ENCODE data around the gene SEMA6C.

Gene SEMA6C

DNA sequence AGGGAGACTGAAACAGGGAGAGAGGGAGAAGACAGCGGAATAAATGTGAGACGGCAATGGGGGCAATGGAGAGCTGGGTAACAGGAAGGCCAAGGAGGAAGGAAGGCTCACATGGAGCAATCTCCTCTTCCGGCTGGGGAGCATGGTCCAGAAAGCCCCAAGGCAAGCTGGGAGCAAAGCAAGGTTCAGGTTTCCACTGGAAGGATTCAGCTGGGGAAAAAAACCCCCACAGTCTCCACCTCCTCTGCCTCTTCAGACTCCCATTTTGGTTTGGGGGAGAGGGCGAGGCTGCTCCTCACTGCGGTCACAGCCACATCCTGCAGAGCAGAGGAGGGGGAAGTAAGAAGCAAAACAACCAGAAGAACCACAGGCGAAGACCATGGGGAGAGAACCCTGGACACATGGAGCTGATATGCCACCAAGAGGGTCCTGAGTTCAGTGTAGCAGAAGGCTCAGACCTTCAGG lies 10.7 kb upstream of the SEMA6C start:
- no peak for DNase-seq

GRCh38 chr1:151156515-151156819 lies 10.0 kb upstream of the SEMA6C start, which contains the start of gene TNFAIP8L2:
Gene TNFAIP8L2, plus strand, starts transcription at chr1:151156649. Its CDS starts 2,049 bp downstream, at chr1:151158698.
- DNase-seq, result no peak

DNA sequence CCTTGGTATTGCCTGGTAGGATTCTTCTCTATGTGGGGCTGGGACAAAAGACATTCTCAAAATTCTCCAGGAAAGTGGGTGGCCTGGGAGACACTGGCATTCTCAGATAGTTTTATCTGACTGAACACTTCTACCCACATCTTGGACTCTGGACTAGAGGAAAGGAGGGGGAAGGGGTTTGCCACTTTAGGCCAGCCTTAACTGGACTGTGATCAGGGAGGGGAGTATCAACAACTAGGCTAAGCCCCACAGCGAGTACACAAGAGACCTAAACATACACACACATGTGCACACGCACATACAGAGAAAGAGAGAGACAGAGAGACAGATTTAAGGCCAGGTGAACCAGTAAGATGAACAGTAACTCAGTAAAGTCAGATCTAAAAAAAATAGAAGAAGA lies 1.2 kb upstream of the SEMA6C start:
- no peak for DNase-seq

DNA sequence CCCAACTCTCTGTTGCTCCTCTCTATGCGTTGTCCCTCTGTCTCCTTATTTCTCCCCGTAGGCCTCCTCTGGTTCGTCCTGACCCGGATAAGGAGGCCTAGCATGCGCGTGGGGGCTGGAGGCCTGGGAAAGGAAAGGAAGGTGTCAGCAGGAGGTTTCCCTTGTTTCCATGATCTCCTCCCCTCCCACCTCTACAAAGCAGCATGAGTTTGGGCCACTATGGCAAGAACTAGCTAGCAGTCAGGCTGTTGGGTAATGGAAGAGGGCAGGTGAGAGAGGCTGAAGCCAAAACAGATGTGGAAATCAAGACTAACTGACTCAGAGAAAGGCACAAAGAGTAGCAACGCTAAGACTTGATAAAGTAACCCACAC lies 687 bp upstream of the SEMA6C start:
- no peak for DNase-seq

DNA sequence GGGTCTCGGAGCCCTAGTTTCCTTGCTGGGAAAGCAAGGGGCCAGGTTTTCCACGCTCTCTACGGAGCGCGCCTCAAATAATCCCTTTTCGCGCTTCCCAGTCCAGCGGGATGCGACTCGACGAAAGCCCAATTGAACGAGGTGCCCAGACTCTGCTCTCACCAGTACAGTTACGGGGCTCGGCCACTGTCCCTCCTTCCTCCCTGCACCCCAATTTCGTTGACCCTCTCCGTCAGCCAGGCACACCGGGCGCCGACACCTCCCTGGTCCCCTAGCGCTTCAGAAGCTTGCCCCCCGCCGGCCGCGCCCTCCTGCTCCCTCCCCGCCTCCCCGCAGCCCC lies 389 bp downstream of the SEMA6C start:
- peak; percentile 42 for DNase-seq

DNA sequence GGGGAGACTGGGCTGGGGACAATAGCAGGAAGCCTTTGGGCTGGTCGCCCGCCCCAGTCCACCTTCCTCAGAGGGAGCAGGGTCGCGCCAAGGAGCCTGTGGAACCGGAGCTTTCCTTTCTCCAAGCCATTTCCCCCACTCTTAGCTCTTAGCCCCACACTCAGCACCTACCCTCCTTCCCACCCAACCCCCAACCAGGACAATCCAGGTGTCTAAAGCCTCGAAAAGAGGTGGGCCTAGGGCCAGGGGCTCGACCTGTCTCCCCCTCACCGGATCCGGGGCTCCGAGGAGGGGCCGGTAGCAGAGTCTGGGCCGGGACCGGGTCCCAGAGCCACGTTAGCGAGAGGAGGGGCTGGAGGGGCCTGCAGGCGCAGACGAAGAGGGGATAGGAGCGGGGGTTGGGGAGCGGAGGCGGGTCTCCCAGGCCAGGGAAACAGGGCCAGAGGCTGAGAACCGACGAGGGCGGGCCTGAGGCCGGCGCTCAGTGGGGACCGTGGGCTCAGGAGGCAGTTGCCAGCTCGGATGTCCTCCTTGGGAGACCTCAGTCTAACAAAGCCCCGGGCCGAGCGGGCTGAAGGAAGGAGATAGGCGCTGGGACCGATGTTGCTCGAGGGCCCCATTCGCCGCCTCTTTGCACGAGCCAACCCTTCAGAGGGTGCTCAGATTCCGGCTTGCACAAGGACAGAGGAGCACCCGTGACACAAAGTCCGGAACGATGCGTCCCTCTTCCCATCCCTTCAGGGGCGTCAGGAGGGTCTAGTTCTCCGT lies 943 bp downstream of the SEMA6C start:
- DNase-seq, result no peak

DNA sequence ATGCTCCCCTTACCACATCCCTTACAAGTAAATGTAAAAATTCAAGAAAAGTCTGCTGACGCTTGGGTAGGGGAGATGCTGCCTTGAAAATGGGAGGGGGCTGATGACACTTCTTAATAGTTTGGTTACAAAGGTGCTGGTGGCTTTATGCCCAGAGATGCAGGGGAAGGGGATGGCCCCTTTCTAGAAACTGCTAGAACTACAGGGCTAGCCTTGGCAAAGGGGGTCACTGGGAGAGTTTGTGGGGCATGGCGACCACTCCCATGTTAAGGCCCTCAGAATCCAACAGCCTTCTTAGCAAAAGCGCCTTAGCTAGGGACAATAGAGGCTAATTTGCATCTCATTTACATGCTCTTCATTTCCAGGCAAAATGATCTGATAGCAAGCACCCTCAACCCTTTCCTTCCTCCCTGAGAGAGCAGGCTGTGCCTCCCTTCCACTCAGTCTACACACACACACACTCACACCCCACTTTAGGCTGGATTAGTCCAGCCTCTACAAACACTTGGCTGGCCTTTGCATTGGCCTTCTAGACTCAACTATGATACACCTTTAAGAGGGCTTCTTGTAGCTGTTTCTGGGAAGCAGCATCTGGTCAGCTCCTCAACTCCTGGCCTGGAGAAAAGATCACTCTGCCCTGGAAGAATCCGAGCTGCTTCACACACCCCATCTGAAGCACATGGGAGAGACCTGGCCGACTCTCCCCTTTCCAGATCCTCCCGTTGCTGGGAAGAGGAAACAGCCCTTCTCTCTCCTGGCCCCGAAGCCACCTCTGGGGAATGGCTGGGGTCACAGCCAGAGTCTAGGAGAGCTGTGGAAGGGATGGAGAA lies 1.7 kb downstream of the SEMA6C start:
- DNase-seq, result no peak

DNA sequence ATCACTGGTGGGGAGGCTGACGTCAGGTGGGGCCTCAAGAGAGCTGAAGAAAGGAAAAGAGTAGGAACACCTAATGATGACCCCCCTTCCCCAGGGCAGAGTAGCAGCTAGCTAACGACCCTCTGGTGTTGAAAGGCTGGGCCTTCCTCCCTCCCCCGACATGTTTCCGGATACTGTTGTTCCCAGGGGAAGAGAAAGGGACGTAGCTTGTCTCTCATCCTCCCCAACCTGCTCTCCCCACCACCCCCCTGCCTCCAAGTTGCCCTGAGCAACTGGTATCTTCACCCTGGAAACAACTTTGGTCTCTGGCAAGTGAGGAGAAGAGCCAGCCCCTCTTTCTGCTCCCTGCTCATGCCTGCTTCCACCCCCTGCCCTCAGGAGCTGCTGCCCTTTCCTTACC lies 2.4 kb downstream of the SEMA6C start:
- DNase-seq, result no peak

DNA sequence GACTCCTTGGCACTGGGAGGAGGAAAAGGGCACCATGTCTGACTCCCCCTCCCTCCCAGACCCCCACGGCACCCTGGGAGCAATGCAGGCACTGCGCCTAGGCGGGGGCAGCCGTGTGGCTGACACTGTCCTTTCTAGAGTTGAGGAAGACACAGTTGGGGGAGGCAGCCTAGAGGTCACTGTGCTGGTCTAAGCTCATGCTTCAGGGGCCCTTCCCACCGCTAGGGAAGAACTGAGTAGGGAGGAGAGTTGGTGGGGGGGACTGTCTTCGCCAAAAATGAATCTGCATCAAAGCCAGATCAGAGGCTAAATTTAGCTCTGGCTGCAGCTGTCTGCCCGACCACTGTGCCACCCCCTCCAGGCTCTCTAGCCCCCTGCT lies 3.4 kb downstream of the SEMA6C start:
- no peak for DNase-seq

DNA sequence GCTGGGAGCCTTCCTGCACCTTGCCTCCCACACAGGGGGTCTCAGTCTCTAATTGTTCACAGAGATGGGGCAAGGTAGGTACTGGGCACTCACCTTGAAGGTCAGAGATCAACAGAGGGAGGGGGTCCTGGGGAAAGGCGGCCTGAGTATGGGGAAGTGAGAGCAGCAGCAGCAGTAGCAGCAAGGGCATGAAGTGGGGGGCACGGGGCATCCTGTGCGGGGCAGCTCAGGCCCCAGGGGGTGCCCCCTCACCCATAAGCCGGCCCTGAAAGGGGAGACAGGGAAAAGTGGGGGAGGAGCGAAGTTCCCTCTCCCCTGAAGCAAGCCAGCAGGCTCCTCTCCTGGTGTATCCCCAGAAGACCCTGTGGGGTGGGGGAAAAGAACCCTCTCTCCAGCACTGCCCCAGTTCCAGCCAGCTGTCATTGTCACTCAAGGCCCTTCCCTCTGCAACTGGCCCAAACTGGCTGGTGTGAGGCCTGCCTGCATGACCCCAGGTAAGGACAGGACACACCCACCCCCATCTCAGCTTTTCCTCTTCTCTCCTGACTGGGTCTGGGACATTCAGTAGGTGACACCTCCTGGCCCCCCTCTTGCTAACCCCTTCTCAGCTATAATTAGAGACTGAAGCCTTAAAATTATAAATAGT lies 3.9 kb downstream of the SEMA6C start:
- no peak for DNase-seq

DNA sequence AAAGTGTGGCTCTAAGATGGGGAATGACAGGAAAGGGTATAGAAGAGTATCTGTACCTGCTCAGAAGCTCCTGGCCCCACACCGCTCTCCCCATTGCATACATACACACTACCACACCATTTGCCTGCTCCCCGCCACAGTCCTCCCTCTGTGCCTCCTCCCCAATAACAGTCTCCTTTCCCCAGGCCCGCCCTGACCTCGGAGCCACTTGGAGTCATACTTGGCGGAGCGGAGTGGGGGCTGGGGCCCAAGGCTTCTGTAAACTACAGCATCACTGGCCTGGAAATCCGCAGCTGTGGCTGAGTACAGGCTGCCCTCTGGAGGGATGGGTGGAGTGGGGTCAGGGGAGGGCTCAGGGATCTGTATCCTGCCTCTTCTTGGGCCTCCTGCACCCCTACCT lies 8.6 kb downstream of the SEMA6C start:
- DNase-seq, result no peak

GRCh38 chr1:151135433-151136385 lies 10.7 kb downstream of the SEMA6C start:
- DNase-seq, result no peak

- no peak for DNase-seq
Measured at GRCh38 chr1:151134991-151135390, 11.4 kb downstream of the SEMA6C start.

- DNase-seq, result no peak
Measured at GRCh38 chr1:151134396-151134795, 12.0 kb downstream of the SEMA6C start.

GRCh38 chr1:151133018-151133806 lies 13.2 kb downstream of the SEMA6C start:
- DNase-seq, result no peak

GRCh38 chr1:151132335-151133017 lies 14.0 kb downstream of the SEMA6C start:
- DNase-seq, result no peak

GRCh38 chr1:151131701-151132334 lies 14.6 kb downstream of the SEMA6C start:
- no peak for DNase-seq

DNA sequence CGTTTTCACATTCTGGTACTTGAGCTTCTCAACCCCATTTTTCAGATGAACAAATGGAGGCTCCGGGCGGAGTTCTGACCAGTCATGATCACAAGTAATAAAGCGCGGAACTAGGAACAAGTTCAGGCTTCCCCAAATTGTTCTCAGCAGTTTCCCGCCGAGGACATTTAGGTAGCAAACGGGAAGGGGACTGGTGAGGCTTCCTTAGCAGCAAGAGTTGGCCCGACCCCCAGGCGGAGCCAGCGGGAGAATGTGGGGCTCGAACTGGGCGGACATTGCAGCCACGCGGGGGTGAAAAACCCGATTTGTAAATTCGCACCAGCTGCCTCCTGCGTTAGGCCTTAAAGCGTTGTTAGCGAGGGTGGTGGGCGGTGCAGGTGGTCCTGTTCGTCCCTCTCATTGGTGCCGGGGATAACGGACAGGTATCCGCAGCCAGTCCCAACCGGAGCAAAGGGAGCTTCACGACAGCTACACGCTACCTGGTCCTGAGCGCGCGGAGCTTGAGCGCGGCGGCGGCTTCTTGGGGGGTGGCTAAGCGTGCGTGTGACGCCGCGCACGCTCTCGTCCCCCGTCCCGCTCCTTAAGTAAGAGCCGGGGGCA lies 15.3 kb downstream of the SEMA6C start:
- no peak for DNase-seq

GRCh38 chr1:151128800-151129199 lies 17.6 kb downstream of the SEMA6C start:
- DNase-seq, result no peak

- no peak for DNase-seq
Measured at GRCh38 chr1:151124763-151125403, 21.5 kb downstream of the SEMA6C start.

All from T1000 (cell line).